ENCODE data around the gene ABI1.
"Not testable (repeated sequence)": the region's sequence is repeated elsewhere in the genome, so short reads cannot be mapped to it uniquely, and the experiment has no call there.

The ABI1 gene

DNA sequence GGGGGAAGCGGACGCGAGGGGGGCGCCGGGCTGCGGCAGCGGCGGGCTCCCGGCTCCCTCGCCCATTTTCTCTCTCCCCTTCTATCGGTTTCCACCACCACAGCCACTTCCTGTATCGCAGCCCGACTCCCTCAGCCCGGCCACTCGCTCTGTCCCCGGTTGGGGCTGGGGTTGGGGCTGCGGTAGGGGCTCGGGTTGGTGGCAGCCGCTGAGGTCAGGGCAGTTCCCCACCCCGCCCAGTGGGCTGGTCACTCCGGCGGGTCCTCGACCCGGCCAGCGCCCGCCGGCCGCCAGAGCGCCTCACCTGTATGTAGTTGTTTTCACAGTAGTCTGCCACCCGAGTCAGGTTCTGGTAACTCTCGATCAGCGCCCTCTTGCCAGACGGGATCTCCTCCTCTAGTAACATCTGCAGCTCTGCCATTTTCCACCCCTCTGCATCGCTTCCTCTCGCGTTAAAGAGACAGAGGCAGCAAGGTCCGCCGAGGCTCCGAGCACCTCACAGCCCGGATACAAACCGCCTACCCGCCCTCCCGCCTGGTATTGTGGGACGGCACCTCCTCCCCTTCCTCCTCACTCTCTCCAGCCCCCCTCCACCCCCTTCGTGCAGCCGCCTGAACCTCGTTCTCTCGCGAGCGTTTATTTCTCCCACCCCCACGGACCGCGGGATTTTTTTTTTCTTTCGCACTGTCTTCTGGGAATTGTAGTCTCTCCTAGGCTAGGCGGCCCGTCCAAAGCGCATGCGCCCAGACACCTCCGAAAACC lies at the start of gene ABI1:
TSS of gene ABI1 (minus strand) at position 516 of the 762 bp plus-strand sequence. CDS start at position 421, 95 bp downstream.
- DNase-seq, result peak; percentile 95

DNA sequence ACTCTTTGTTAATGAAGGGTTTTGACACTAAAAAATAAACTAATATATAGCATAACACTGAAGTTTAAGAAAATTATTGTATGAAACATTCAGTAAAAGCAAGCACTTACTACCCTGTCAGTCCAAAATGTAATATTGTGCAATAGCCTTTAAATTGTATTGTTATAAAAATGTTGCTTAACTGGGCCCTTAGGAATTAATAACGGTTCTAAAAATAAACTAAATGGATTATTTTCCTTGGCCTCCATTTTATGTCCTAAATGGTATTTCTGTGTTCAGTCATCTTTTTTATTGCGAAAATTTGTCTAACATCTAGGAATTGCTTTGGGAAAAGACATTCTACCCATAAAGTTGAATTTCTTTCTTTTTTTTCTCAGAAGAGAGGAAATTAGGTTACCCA lies 49.0 kb upstream of the ABI1 start:
- no peak for DNase-seq

DNA sequence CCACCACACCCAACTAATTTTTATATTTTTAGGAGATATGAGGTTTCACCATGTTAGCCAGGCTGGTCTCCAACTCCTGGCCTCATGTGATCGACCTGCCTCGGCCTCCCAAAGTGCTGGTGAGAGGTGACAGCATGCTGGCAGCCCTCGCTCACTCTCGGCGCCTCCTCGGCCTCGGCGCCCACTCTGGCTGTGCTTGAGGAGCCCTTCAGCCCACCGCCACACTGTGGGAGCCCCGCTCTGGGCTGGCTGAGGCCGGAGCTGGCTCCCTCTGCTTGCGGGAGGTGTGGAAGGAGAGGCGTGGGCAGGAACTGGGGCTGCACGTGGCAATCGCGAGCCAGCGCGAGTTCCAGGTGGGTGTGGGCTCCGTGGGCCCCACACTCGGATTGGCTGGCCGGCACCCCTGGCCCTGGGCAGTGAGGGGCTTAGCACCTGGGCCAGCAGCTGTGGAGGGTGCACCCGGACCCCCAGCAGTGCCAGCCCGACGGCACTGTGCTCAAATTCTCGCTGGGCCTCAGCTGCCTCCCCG lies 44.6 kb upstream of the ABI1 start:
- not testable (repeated sequence) for DNase-seq

DNA sequence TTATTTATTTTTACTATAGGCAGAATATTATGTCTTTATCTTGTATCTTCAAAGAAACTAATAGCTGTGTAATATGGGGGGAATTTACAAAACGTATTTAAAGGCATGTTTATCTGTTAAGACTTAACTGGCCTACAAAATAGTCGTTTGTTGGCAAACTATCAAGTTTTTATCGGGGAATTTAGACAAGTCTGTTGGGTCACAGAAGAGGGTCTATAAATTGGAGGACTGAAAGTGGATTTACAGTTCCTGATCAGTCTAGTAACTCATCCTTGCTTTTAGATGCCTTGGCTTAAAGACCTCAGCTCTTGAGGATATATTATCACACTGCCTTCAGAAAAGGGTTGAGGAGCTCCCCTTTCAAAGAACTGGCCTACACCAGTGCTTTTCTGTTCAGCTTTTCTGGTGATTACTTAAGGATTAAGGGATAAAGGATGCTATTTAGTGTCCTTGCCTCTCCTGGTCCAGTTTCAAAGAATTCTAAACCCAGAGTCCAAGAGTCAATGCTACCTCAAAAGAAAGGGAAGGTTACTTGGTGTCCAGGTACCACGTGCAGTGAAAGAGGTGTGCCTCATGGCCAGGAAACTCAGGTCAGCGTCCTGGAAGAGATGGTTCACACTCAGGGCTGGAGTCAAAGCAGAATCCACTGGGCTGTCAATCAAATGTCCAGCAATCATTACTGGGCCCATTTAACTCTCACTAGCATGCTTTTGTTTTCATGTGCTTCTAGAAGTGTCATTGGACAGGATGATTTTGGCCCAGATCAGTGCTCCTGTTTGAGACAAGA lies 42.9 kb upstream of the ABI1 start:
- DNase-seq, result no peak

DNA sequence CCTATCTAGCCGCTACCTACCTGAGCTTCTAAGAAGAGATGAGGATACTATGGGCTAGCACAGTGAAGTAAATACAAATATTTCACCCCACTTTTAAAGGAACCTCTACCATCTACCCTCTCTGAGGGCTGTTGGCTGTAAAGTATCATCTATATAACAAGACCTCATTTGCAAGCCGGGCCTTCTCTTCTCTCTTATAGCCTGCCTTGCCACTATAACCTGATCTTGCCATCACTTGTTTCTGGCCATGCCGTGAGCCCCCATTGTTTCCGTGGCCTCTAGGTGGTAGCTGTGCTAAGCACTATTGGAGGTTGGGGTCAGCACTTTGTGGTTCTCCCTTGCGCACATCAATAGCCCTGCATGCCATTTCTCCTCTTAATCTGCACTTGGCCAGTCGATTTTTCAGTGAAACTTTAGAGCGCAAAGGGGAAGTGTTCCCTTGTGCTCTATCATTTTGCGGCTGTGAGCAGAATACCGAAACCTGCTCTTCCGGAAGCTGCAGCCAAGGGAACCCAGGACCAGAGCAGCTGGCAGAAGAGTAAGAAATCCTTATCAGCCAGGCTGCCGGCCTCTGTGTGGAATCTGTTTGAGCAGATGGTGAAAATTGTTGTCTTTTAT lies 31.7 kb upstream of the ABI1 start:
- not testable (repeated sequence) for DNase-seq

DNA sequence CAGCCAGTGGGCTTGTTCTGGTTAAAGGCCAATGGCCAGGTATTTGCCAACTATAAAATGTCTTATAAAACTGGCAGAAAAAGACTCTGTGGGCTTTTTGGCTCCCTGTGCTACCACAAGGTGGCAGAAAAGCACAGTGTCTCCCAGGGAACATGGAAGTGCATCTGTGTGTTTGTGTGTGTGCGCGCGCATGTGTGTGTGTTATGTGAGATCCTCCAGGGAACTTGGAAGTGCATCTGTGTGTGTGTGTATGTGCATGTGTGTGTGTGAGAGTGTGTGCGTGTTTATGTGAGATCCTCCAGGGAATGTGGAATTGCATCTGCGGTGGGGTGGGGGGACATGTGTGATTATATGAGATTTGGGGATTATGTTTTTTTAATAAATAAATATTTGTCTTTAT lies 30.2 kb upstream of the ABI1 start:
- DNase-seq, result peak; percentile 50

DNA sequence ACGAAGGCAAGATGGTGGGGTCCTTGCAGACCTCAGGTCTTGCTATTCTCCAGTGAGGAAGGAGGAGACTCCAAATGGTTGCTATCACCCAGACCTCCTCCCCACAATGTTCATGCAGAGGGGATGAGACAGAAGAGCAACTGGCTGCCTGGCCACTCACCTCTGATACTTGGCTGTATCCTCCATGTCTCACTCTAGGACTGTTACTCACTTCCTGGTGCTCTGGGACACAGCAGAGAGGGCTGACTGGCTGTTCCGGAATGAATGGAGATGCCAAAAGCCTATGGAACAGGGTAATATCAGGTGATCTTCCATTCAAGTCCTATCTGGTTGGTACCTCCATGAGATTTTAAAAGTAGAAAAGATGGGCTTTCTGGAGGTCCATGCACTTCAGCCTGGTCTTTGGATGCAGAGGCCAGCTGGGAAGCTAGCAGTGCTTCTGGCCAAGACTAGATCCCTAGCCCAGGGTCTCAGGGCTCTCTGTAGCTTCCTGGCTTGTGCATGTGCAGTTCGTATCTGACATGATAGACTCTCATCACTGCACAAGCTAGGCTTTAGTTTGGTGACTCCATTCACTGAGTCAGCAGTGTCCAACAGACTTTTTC lies 27.0 kb upstream of the ABI1 start:
- no peak for DNase-seq

DNA sequence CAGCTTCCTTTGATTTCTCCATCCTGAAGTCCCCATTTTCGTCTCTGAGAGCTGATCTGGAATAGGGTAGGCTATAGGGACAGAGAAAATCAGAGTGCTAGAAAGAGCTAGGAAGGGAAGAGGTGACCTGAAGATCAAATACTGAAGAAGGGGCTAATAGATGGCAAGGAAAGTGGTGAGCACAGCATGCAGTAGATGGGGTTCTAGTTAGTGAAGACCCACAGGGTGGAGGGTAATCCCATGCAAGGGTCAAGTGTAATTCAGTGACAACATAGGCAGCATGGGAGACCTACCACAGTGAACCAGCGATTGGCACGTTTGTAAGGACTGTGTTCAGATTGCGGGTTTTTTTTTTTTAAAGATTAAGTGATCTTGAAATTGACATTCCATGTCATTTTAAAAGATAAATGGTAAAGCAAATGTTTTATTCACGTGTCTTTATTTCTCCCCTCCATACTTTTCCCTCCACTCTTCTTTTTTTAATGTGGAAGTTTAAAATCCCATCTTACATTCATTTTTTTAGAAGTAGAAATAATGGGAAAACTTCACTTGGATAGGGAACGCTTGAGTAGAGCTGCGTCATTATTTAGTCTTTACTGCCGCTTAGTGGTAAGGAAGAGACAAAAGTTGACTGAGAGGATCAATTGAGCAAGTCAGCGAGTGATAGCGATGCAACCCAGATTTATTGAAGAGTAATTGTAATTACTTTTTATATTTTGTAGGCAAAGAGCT lies 21.0 kb upstream of the ABI1 start:
- DNase-seq, result peak; percentile 16

DNA sequence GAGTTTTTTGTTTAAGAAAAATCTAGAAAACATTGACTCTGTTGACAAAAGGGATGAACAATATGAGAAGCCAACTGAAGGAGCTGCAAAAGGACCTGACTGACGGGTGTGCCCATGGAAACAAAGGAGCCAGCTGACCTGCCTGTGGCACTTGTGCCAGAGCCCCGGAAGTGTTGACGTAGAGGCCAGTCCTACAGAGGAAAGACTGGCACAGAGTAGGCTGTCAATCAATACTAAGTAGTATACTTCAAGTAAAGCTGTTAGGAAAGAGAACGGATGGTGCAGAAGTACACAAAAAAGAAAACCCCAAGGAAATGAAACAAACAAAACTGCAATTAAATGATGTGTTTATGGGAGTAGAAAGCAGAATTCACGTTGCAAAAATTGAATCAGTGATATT lies 19.0 kb upstream of the ABI1 start:
- no peak for DNase-seq

DNA sequence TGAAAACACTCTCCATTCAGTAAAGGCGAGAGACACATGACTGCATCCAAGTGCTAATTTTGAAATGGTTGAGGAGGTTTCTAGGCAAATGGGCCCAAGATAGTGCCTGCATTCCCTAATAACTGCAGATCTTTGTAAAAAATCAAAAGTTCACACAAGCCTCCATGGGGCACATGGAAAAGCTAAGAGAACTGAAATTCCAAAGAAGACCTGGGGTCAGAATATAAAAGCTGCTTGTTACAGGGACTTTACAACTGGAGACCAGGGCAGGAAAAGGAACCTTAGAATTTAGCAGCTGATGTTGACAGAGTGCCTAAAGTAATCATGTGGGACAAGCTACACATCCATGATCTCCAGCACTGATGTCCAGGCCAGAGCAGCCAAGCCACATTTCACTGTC lies 10.0 kb upstream of the ABI1 start:
- no peak for DNase-seq

DNA sequence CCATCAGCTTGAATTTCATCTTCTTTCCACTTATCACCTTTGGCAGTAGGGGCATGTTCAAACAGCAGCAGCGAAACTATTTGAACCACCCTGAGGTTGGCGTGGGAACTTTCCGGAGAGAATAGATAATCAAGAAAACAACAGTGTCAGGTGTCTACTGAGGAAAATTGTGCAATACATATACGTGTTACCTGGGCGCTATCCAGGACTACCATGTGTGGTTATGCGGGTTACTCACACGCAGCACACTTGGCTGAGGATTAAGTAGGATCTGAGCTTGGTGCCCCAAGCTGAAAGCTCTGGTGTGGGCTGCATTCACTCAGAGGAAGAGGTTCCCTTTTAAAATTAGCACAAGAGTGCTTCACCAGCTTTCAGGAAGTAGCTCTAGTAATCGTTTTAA lies 8.8 kb upstream of the ABI1 start:
- DNase-seq, result peak; percentile 96

DNA sequence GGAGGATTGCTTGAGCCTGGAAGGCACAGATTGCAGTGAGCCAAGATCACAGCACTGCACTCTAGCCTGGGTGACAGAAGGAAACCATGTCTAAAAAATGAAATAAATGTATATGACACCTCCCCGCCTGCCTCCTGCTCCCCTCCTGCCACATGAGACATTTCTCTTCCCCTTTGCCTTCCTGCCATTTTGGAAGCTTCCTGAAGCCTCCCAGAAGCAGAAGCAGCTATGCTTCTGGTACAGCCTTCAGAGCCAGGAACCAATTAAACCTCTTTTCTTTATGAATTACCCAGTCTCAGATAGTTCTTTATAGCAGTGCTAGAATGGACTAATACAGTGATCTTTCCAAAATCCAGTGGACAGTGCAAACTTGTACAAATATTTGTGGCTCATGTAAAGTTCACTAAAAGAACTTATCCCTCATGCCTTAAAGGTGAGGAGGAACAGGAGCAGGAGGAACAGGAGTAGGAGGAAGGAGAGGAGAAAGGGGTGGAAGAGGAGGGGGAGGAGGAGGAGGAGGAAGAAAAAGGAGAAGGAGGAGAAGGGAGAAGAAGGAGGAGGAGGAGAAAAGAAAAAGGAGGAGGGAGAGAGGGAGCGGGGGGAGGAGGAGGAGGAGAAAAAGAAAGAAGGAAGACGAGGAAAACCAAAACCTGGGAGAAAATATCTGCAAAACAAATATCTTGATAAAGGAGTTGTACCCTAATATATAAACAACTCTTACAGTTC lies 2.8 kb upstream of the ABI1 start:
- DNase-seq, result no peak

DNA sequence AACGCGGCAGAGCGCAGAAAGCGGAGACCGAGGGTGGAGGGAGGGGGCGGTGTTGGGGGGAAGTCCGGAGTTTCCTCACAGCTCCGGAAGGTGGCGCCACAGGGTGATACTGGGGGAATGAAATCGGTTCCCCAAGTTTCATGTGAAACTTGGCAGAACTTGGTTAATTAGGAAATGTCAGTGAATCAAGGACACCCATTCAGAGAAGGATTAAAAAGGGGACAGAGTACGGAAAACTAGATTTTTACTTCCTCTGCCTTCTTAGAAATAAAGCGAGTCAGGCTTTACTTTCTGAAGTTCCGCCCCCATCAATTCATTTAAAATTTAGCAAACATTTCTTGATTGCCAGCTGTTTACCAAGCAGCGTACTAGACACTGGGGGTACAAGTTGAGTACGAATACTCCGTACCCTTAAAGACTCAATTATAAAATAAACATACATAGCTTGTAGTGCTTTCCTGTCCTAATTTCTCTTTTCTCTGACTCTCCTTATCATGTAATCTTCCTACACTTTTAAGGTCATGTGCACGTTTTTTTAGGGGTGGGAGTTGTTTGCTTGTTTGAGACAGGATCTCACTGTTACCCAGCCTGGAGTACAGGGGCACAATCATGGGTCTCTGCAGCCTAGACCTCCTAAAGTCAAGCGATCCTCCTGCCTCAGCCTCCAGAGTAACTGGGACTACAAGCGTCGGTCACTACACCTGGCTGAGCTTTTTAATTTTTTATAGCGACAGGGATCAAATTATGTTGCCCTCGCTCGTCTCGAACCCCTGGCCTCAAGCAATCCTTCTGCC lies 644 bp upstream of the ABI1 start:
- no peak for DNase-seq

DNA sequence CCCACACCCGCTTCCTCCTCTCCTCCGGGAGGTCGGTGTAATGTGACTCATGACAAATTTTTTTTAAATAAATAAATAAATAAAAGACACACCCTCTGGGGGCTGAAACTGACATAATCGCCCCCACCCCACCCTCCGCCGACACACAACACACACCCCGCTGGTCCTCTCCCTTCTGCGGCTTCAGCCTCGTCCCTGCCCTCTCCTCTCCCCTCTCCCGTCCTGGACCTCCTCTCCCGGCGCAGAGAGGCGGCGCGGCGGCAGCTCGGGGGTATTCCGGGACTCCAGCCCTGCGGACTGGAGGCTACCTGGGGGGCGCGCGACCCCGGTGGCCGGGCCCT lies 686 bp downstream of the ABI1 start:
- peak; percentile 64 for DNase-seq

DNA sequence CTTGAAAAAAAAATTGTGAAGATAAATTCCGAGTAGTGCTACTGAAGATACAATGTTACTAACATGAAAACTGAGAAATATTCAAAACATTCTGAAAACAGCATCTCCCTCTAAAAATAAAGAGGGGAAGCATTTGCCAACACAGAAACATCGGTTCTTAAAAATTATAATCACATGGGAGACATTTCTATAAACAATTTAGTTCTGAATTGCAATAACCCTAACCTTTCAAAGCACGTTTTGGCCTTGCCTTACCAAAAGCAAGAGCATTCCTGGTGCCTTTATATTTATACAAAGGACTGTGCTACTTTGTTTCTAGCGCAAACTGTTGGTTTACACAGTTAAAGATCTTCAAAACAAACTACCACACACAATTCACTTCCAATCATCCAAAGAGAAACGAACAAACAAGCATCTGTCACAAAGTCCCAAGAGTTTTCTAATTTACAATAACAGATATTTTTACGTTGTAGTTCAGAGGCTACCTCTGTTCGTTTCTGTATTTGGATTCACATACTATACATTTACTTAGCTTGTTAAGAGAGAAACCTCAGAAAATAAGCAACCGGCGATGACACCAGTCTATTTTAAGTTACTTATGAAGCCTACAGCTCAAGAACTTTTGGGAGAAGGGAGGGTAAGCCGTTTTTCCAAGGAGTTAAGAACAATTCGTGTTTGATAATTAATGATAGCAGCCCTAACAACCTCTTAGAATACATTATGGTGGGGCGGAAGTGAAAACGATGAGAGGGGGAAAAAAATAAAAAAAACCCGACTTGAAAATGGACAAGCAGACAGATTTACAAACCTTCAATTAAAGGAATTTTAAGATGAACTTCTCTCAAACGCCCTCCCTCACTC lies 1.3 kb downstream of the ABI1 start:
- DNase-seq, result no peak

DNA sequence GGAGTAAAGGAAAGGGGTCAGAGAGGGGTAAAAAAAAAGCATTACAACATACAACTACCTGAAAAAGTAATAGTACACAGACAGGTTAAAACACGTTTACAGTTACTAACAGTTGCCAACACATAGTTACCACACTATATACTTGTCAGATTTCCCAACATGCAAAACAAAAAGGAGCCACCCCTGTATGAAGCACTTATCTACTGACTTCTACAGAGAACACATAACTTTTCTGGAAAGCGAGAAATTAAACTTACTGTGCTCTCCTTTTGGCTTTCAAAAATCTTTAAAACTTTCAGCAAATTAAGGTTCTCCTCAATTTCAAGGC lies 2.1 kb downstream of the ABI1 start:
- no peak for DNase-seq

DNA sequence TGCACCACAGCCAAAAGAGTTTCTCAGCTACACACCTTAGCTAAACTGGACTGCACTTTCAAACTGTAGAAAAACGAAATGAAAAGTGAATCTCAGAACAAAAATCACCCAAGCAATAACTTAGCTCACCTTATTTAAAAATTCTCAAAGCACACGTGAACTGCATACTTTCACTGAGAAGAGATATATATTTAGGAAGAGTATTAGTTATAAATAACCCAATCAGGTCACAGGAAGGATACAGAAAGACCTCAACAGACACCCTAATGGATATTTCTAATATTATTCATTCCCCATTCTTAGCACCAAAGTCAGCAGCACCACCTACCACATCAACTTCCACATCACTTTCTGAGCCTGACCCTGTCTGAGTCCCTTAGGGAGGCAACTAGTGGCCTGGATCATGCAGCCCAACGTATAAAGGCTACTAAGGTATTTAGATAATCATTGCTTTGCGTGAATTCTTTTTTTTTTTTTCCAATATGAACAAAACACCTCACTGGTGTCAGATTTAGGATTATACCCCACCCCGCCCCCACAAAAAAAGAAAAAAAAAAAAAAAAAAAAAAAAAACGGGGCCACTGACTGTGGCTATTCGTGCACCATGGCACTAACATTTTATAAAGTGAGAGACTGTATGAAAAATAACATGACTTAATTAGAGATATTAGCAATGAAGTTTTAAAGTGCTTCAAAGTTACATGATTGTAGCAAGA lies 2.6 kb downstream of the ABI1 start:
- DNase-seq, result no peak

DNA sequence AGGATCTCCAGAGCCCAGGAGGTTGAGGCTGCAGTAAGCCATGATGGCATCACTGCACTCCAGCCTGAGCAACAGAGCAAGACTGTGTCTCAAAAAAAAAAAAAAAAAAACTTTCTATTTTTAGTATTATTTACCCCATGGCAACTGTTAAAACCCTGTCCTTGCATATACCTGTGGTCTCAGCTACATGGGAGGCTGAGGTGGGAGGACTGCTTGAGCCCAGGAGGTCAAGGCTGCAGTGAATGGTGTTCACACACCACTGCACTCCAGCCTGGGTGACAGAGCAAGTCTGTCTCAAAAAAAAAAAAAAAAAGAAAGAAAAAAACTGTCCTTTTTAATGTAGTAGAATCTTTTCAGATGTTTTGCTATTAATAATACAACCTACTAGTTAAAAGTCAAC lies 3.2 kb downstream of the ABI1 start:
- DNase-seq, result not testable (repeated sequence)

DNA sequence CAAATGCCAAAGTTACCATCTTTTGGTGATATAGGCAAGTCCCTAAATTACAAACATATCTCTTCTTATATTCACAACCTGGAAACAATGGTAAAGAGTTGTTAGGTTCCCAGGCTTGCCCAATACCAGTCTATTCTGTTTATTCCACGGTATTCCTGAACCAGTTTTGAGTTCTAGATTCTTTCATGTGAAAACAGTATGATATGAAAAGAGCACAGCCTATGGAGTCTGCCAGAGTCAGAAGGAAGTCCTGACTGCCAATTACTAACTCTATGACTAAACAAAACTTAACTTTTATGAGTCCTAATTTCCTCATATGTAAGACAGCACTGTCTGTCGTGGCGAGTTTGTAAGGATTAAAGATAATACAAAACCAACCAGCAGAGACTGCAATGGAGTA lies 5.6 kb downstream of the ABI1 start:
- no peak for DNase-seq

DNA sequence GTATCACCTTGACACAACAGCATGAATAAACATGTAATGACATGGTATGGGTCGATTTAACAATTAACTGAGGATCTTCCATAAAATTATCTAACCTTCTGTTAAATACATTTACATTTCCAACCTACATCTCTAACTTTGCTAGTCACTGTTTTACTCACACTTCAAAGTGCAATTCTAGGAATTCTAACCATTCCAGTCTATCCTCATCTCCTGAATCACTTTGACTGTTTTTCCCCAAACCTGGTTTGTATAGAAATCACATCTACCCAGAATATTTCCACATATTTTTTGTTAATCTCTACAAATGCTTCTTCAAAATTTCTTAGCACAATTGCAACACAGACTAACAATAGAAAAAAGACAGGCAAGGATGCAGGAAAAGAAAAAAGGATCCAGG lies 6.2 kb downstream of the ABI1 start:
- no peak for DNase-seq
